ENCODE data around the gene CALCOCO1.

Gene CALCOCO1

GRCh38 chr12:53751336-53752191 is 24.3 kb upstream of the CALCOCO1 start, which contains the start of gene CISTR:
Gene CISTR, minus strand, starts transcription at chr12:53751979.
- peak; percentile 29 for DNase-seq

GRCh38 chr12:53750812-53751335 is 23.6 kb upstream of the CALCOCO1 start:
- peak; percentile 8 for DNase-seq

GRCh38 chr12:53749986-53750811 is 22.9 kb upstream of the CALCOCO1 start:
- DNase-seq, result no peak

GRCh38 chr12:53748072-53748840 is 21.0 kb upstream of the CALCOCO1 start:
- no peak for DNase-seq

GRCh38 chr12:53747095-53747494 is 19.8 kb upstream of the CALCOCO1 start:
- DNase-seq, result no peak

GRCh38 chr12:53746592-53747092 is 19.4 kb upstream of the CALCOCO1 start:
- DNase-seq, result peak; percentile 71

- DNase-seq, result no peak
These were observed 17.5 kb upstream of the CALCOCO1 start for GRCh38 chr12:53744751-53745150.

- DNase-seq, result no peak
These were observed 16.8 kb upstream of the CALCOCO1 start for GRCh38 chr12:53744130-53744441.

- peak; percentile 44 for DNase-seq
These were observed 16.2 kb upstream of the CALCOCO1 start for GRCh38 chr12:53743266-53744129.

GRCh38 chr12:53740130-53740491 is 12.9 kb upstream of the CALCOCO1 start:
- DNase-seq, result no peak

GRCh38 chr12:53739214-53740129 is 12.2 kb upstream of the CALCOCO1 start:
- no peak for DNase-seq

- peak; percentile 31 for DNase-seq
These were observed 11.4 kb upstream of the CALCOCO1 start for GRCh38 chr12:53738406-53739213.

GRCh38 chr12:53737951-53738405 is 10.7 kb upstream of the CALCOCO1 start:
- no peak for DNase-seq

- no peak for DNase-seq
These were observed 10.0 kb upstream of the CALCOCO1 start for GRCh38 chr12:53737093-53737808.

- DNase-seq, result no peak
These were observed 9.3 kb upstream of the CALCOCO1 start for GRCh38 chr12:53736592-53736991.

GRCh38 chr12:53735556-53735955 is 8.3 kb upstream of the CALCOCO1 start:
- no peak for DNase-seq

- no peak for DNase-seq
These were observed 7.2 kb upstream of the CALCOCO1 start for GRCh38 chr12:53734425-53734824.

GRCh38 chr12:53733807-53734200 is 6.6 kb upstream of the CALCOCO1 start:
- no peak for DNase-seq

Data from activated effector memory CD4-positive, alpha-beta T cell treated with Interleukin-2 at 50 U/mL for 16 hours (primary cell).